Loucy (cell line): ENCODE results near the gene CACNA2D4.

Experiments used
- EZH2phosphoT487 ChIP-seq: fragments of 200-600 bp; IDR thresholded peaks from 2 replicates; pipeline ENCODE4 v1.6.1; 2018; ENCODE audit warnings: antibody characterized with exemption, mild to moderate bottlenecking, moderate library complexity, borderline replicate concordance
- TF ChIP-seq, protein P1 (sequence below): fragments of 200-600 bp; sonication (generic); conservative IDR thresholded peaks from 2 replicates; pipeline ENCODE4 v1.5.1; 2014; ENCODE audit warnings: mild to moderate bottlenecking, antibody characterized with exemption, low read length

GRCh38 chr12:1826867-1827705 lies 91.4 kb downstream of the CACNA2D4 start:
- TF ChIP-seq, protein P1, sequence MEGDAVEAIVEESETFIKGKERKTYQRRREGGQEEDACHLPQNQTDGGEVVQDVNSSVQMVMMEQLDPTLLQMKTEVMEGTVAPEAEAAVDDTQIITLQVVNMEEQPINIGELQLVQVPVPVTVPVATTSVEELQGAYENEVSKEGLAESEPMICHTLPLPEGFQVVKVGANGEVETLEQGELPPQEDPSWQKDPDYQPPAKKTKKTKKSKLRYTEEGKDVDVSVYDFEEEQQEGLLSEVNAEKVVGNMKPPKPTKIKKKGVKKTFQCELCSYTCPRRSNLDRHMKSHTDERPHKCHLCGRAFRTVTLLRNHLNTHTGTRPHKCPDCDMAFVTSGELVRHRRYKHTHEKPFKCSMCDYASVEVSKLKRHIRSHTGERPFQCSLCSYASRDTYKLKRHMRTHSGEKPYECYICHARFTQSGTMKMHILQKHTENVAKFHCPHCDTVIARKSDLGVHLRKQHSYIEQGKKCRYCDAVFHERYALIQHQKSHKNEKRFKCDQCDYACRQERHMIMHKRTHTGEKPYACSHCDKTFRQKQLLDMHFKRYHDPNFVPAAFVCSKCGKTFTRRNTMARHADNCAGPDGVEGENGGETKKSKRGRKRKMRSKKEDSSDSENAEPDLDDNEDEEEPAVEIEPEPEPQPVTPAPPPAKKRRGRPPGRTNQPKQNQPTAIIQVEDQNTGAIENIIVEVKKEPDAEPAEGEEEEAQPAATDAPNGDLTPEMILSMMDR = no peak
- TF ChIP-seq EZH2phosphoT487 = no peak
